Thymus (tissue), 11 donors: ENCODE data around the gene GBGT1. TPM values are rescaled to one million over a fixed set of nuclear protein-coding genes. Genes with fewer than 3 reads are reported as not detected.

Experiments
- DNase-seq, 9 donors: peaks; one replicate each; pipeline ENCODE4 v3.0.0-alpha.2; 2013; ENCODE audit warnings: low spot score in 9 of 9, low read depth in 6 of 9, missing footprints in 1 of 9
- H3K27ac ChIP-seq, 2 donors: one replicate each; pipeline ENCODE4 v1.5.1; 2013; ENCODE audit warnings: control low read depth in 1 of 2, low read depth in 1 of 2, low read length in 1 of 2, mild to moderate bottlenecking in 1 of 2, moderate library complexity in 1 of 2
- H3K27me3 ChIP-seq, 2 donors: one replicate each; pipeline ENCODE4 v1.5.1; 2013; ENCODE audit warnings: low read length in 1 of 2; ENCODE audit not compliant: control insufficient read depth in 2 of 2, insufficient read depth in 1 of 2
- H3K36me3 ChIP-seq, 2 donors: one replicate each; pipeline ENCODE4 v1.5.1; 2013; ENCODE audit warnings: low read length in 1 of 2, mild to moderate bottlenecking in 1 of 2, moderate library complexity in 1 of 2; ENCODE audit not compliant: control insufficient read depth in 2 of 2, insufficient read depth in 2 of 2
- H3K4me1 ChIP-seq, 2 donors: one replicate each; pipeline ENCODE4 v1.5.1; 2013; ENCODE audit warnings: low read length in 2 of 2; ENCODE audit not compliant: control insufficient read depth in 2 of 2, insufficient read depth in 2 of 2
- H3K4me3 ChIP-seq, 2 donors: one replicate each; pipeline ENCODE4 v1.5.1; 2013; ENCODE audit warnings: low read length in 2 of 2, control low read depth in 1 of 2, mild to moderate bottlenecking in 1 of 2
- H3K9me3 ChIP-seq, 2 donors: one replicate each; pipeline ENCODE4 v1.5.1; 2013; ENCODE audit warnings: low read length in 1 of 2, mild to moderate bottlenecking in 1 of 2; ENCODE audit not compliant: control insufficient read depth in 2 of 2, insufficient read depth in 1 of 2
- WGBS: extraction: QIAGEN DNeasy Blood & Tissue Kit; methylation state at CpG from one replicate; pipeline ENCODE4 v1.1.7; 2013; 5-methylcytosine and 5-hydroxymethylcytosine counted together
- polyA plus RNA-seq: library from polyadenylated mRNA; stranded (reverse); fragments of 200-250 nt; gene quantifications from one replicate; pipeline ENCODE4 v1.2.3, GENCODE V29; 2013
- total RNA-seq: library from RNA; stranded (reverse); fragments of 120-200 nt; gene quantifications from one replicate; pipeline ENCODE4 v1.2.4, GENCODE V29; 2013
- donor health status: healthy.

GBGT1 gene
- total and polyA plus RNA-seq, 2 donors = 3.0 to 5.3 TPM

GRCh38 chr9:133169102-133169501 is 5.4 kb upstream of the GBGT1 start:
- WGBS = 96% methylated on average over 13 of the region's 13 CpGs
- Histone ChIP-seq H3K36me3 (no peaks in the 10 kb centered on the region), H3K9me3 (no peaks in the 10 kb centered on the region), H3K27ac (no peak overlapping the region), H3K4me3 (no peak overlapping the region), H3K4me1 (peaks cover 0 to 2% of the 10 kb centered on the region in 2 donors), H3K27me3 (peaks cover 3 to 11% of the 10 kb centered on the region in 2 donors)
- DNase-seq = no peak

DNA sequence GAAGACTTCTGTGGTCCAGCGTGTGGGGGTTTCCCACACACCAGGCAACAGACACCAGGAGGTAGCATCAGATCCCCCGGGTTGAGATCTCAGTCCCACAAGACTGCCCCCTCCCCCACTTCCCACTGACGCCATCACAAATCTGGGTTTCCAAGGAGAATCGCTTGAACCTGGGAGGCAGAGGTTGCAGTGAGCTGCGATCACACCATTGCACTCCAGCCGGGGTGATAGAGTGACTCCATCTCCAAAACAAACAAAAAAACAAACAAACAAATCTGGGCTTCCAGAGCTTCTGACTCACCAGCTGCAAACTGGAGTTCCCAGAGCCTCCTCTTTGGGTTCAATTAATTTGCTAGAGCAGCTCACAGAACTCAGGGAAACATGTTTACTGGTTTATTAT is 4.7 kb upstream of the GBGT1 start:
- Histone ChIP-seq H3K36me3 (no peaks in the 10 kb centered on the region), H3K4me1 (peaks cover 4 to 9% of the 10 kb centered on the region in 2 donors), H3K4me3 (no peak overlapping the region), H3K27ac (no peak overlapping the region), H3K9me3 (no peaks in the 10 kb centered on the region), H3K27me3 (peaks cover 3 to 18% of the 10 kb centered on the region in 2 donors)
- DNase-seq = no peak
- WGBS = 87% methylated on average over 6 of the region's 6 CpGs

GRCh38 chr9:133167769-133168168 is 4.1 kb upstream of the GBGT1 start:
- Histone ChIP-seq H3K9me3 (no peaks in the 10 kb centered on the region), H3K4me1 (peaks cover 4 to 14% of the 10 kb centered on the region in 2 donors), H3K36me3 (no peaks in the 10 kb centered on the region), H3K4me3 (no peak overlapping the region), H3K27ac (no peak overlapping the region), H3K27me3 (peaks cover 4 to 23% of the 10 kb centered on the region in 2 donors)
- WGBS = 96% methylated on average over 3 of the region's 3 CpGs
- DNase-seq = no peak

DNA sequence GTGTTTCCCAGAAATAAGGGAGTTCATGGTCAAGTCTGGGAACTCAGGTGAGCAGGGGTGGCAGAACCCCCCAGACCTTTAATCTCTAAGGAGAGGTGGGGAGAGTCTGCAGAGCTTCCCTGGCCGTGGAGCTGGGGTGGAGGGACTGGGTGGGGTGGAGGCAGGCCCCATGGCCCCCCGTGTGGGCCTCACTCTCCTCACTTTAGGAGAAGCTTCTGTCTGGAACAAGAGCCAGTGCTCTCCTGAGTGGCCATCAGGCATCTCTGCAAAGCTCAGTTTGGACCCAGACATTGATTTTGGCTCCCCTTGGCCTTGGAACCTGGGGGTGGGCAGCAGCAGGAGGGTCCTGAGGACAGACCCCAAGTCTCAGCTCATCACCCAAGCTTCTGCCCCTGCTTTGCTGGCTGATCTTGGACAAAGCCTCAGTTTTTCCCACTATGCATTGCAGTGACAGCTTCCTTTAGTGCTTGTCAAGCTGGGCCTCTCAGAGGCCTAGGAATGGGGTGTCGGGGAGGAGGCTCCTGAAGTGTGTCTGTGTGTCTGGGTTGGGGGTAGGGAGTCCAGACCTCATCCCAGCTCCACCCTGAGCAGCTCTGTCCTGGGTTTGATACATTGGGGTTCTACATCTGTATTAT is 3.5 kb upstream of the GBGT1 start:
- Histone ChIP-seq H3K27ac (no peak overlapping the region), H3K9me3 (no peaks in the 10 kb centered on the region), H3K4me1 (peaks cover 4 to 14% of the 10 kb centered on the region in 2 donors), H3K4me3 (no peak overlapping the region), H3K36me3 (no peaks in the 10 kb centered on the region), H3K27me3 (peaks cover 4 to 28% of the 10 kb centered on the region in 2 donors)
- no peak for DNase-seq
- 89% methylated on average over 3 of the region's 3 CpGs for WGBS

DNA sequence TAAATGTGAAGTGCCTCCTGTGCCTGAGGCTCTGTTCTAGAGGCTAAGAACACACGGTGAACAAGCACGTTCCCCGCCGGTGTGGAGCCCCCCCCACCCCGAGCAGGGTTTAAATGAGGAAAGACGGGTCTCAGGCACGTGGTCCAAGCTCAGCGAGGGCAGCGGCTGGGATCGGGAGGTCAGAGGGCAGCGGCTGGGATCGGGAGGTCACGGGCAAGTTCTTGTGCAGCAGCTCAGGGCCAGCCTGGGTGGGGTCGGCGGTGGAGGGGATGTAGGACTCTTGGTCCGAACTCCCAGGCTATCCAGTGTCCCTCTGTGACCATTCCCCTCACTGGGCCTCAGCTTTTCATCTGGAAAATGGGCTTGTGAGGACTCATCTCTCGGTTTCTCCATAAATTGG is 2.7 kb upstream of the GBGT1 start:
- Histone ChIP-seq H3K27me3 (peaks cover 4 to 34% of the 10 kb centered on the region in 2 donors), H3K4me1 (peaks cover 4 to 14% of the 10 kb centered on the region in 2 donors), H3K36me3 (no peaks in the 10 kb centered on the region), H3K9me3 (no peaks in the 10 kb centered on the region), H3K4me3 (no peak overlapping the region), H3K27ac (no peak overlapping the region)
- 95% methylated on average over 17 of the region's 17 CpGs for WGBS
- DNase-seq = no peak

GRCh38 chr9:133165452-133165730 is 1.7 kb upstream of the GBGT1 start:
- Histone ChIP-seq H3K4me1 (peaks cover 4 to 14% of the 10 kb centered on the region in 2 donors), H3K9me3 (no peaks in the 10 kb centered on the region), H3K27ac (no peak overlapping the region), H3K4me3 (no peak overlapping the region), H3K36me3 (no peaks in the 10 kb centered on the region), H3K27me3 (peaks cover 4 to 35% of the 10 kb centered on the region in 2 donors)
- 97% methylated on average over 2 of the region's 2 CpGs for WGBS
- no peak for DNase-seq

- WGBS = 63% methylated on average over 13 of the region's 13 CpGs
- no peak for DNase-seq
- Histone ChIP-seq H3K4me3 (peak overlapping the region; percentile 31 to 58), H3K4me1 (peaks cover 4 to 14% of the 10 kb centered on the region in 2 donors), H3K9me3 (no peaks in the 10 kb centered on the region), H3K36me3 (no peaks in the 10 kb centered on the region), H3K27ac (no peak overlapping the region), H3K27me3 (peaks cover 4 to 35% of the 10 kb centered on the region in 2 donors)
These were observed 477 bp upstream of the GBGT1 start for GRCh38 chr9:133164191-133164590.

GRCh38 chr9:133162861-133163503 is 732 bp downstream of the GBGT1 start:
- H3K27me3 ChIP-seq = peaks cover 4 to 35% of the 10 kb centered on the region in 2 donors
- H3K4me3 ChIP-seq = peak overlapping the region; percentile 31 to 58
- no peak for DNase-seq
- no peaks in the 10 kb centered on the region for H3K36me3 ChIP-seq
- 63% methylated on average over 54 of the region's 54 CpGs for WGBS
- no peak overlapping the region for H3K27ac ChIP-seq
- peaks cover 4 to 14% of the 10 kb centered on the region in 2 donors for H3K4me1 ChIP-seq
- H3K9me3 ChIP-seq = no peaks in the 10 kb centered on the region

DNA sequence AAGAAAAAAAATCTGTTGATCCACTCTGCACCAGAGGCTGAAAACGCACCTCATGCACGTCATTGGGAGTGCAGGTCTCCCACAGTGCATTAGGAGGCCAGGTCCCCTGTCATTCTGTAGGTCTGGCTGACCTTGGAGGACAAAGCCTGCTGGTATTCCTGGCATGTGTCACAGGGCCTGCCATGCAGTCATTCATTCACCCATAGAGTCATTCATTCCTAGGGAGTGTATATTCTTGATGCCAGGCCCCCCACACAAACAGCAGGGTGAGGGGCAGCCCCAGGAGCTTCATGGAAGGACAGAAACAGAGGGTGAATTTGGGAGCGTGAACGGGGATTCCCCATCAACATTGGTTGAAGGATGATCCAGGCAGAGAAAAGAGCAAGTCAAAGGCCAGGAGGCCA is 2.2 kb downstream of the GBGT1 start:
- H3K4me1 ChIP-seq = peaks cover 4 to 14% of the 10 kb centered on the region in 2 donors
- no peak overlapping the region for H3K4me3 ChIP-seq
- no peak for DNase-seq
- peaks cover 4 to 35% of the 10 kb centered on the region in 2 donors for H3K27me3 ChIP-seq
- H3K9me3 ChIP-seq = no peaks in the 10 kb centered on the region
- no peaks in the 10 kb centered on the region for H3K36me3 ChIP-seq
- 77% methylated on average over 4 of the region's 4 CpGs for WGBS
- no peak overlapping the region for H3K27ac ChIP-seq
